Thoracic aorta (tissue), 2 donors: ENCODE data around the gene FASTK. TPM values are rescaled to one million over a fixed set of nuclear protein-coding genes. Genes with fewer than 3 reads are reported as not detected.

ENCODE experiments used
- ATAC-seq: fragments of 150-250 bp; one replicate; pipeline ENCODE4 v1.8.0; 2017; ENCODE audit warnings: low read depth; ENCODE audit not compliant: insufficient number of reproducible peaks, low FRiP score
- DNase-seq: peaks from one replicate; pipeline ENCODE4 v3.0.0-alpha.2; 2020; ENCODE audit warnings: low spot score
- H3K27ac ChIP-seq, 2 donors: fragments of 200-600 bp; sonication (generic); 1 replicate in 1 of 2; 2 replicates in 1 of 2; pipeline ENCODE4 v1.5.1; 2016; ENCODE audit warnings: mild to moderate bottlenecking in 2 of 2, moderate library complexity in 2 of 2
- H3K27me3 ChIP-seq: fragments of 200-600 bp; sonication (generic); replicated peaks from 2 replicates; pipeline ENCODE4 v1.6.0; 2016; ENCODE audit warnings: mild to moderate bottlenecking; ENCODE audit not compliant: insufficient read depth
- H3K36me3 ChIP-seq: fragments of 200-600 bp; sonication (generic); one replicate; pipeline ENCODE4 v1.5.1; 2016
- H3K4me1 ChIP-seq, 2 donors: fragments of 200-600 bp; sonication (generic); 1 replicate in 1 of 2; 2 replicates in 1 of 2; pipeline versions ENCODE4 v1.5.1 to v1.6.0; 2016; ENCODE audit warnings: low read depth in 2 of 2, mild to moderate bottlenecking in 1 of 2; ENCODE audit not compliant: control insufficient read depth in 1 of 2
- H3K4me3 ChIP-seq: fragments of 200-600 bp; sonication (generic); 2 replicates; pipeline ENCODE4 v1.5.1; 2016; ENCODE audit warnings: mild to moderate bottlenecking
- H3K9me3 ChIP-seq: fragments of 200-600 bp; sonication (generic); 2 replicates; pipeline ENCODE4 v1.5.1; 2016
- CTCF ChIP-seq: fragments of 200-600 bp; sonication (generic); IDR thresholded peaks from one replicate; pipeline ENCODE4 v1.5.1; 2019; ENCODE audit warnings: antibody characterized with exemption
- total RNA-seq, 2 donors: library from RNA; depleted of rRNA; stranded (reverse); fragments of >200 nt; gene quantifications; one replicate each; pipeline versions ENCODE4 v1.1.0 to v1.2.3, GENCODE V29; 2016

FASTK gene
- total RNA-seq, 2 donors from 2014 or later, result 59.0 to 110 TPM

- DNase-seq (no peak), ATAC-seq (no peak)
- Histone ChIP-seq H3K36me3 (peaks cover 11% of the 10 kb centered on the region), H3K27me3 (no peaks in the 10 kb centered on the region), H3K4me1 (peaks cover 37 to 56% of the 10 kb centered on the region in 2 donors), H3K27ac (peak overlapping the region; percentile 43 to 97), H3K4me3 (peak overlapping the region; percentile 98), H3K9me3 (no peaks in the 10 kb centered on the region)
- no peak for TF ChIP-seq CTCF
Measured at GRCh38 chr7:151060416-151061212, 20.0 kb downstream of the FASTK start.

GRCh38 chr7:151060113-151060415 is 20.5 kb downstream of the FASTK start:
- DNase-seq, result no peak
- peaks cover 6% of the 10 kb centered on the region for H3K36me3 ChIP-seq
- H3K27me3 ChIP-seq, result no peaks in the 10 kb centered on the region
- no peak for ATAC-seq
- peaks cover 37 to 56% of the 10 kb centered on the region in 2 donors for H3K4me1 ChIP-seq
- peak overlapping the region; percentile 98 for H3K4me3 ChIP-seq
- no peak for TF ChIP-seq CTCF
- no peaks in the 10 kb centered on the region for H3K9me3 ChIP-seq
- peak overlapping the region; percentile 43 to 97 for H3K27ac ChIP-seq

GRCh38 chr7:151059367-151060112 is 21.1 kb downstream of the FASTK start, which contains the start of gene SLC4A2:
Gene SLC4A2, plus strand, starts transcription at chr7:151059589. Its CDS starts 2,399 bp downstream, at chr7:151061988.
- H3K27ac ChIP-seq, result peak within 1 kb of the TSS; percentile 81 to 97
- H3K4me3 ChIP-seq, result peak within 1 kb of the TSS; percentile 98
- H3K36me3 ChIP-seq, result peaks cover 2% of the 10 kb centered on the region
- TF ChIP-seq CTCF, result peak; percentile 55
- H3K4me1 ChIP-seq, result peaks cover 37 to 56% of the 10 kb centered on the region in 2 donors
- no peaks in the 10 kb centered on the region for H3K9me3 ChIP-seq
- ATAC-seq (peak; percentile 16), DNase-seq (peak; percentile 36)
- no peaks in the 10 kb centered on the region for H3K27me3 ChIP-seq

- ATAC-seq, result no peak
- peaks cover 37 to 56% of the 10 kb centered on the region in 2 donors for H3K4me1 ChIP-seq
Measured at GRCh38 chr7:151058781-151059366, 21.7 kb downstream of the FASTK start.

More at GRCh38 chr7:151058781-151059366, 21.7 kb downstream of the FASTK start:
- no peak for TF ChIP-seq CTCF
- Histone ChIP-seq H3K27ac (peak overlapping the region; percentile 81 to 97), H3K9me3 (no peaks in the 10 kb centered on the region), H3K4me3 (peak overlapping the region; percentile 98), H3K36me3 (no peaks in the 10 kb centered on the region), H3K27me3 (no peaks in the 10 kb centered on the region)
- no peak for DNase-seq
